ENCODE measurements around the gene WEE2.

GRCh38 chr7:141737836-141738591, 29.9 kb downstream of the WEE2 start, which contains the start of gene SSBP1:
- TF ChIP-seq TRIM28 (IDR thresholded peaks at IDR 0.05; ENCODE audit: borderline replicate concordance, low read length): peak; percentile 98
- TF ChIP-seq SETDB1 (IDR thresholded peaks at IDR 0.05; ENCODE audit: insufficient read length, low read length): no peak
- TF ChIP-seq, protein P1, sequence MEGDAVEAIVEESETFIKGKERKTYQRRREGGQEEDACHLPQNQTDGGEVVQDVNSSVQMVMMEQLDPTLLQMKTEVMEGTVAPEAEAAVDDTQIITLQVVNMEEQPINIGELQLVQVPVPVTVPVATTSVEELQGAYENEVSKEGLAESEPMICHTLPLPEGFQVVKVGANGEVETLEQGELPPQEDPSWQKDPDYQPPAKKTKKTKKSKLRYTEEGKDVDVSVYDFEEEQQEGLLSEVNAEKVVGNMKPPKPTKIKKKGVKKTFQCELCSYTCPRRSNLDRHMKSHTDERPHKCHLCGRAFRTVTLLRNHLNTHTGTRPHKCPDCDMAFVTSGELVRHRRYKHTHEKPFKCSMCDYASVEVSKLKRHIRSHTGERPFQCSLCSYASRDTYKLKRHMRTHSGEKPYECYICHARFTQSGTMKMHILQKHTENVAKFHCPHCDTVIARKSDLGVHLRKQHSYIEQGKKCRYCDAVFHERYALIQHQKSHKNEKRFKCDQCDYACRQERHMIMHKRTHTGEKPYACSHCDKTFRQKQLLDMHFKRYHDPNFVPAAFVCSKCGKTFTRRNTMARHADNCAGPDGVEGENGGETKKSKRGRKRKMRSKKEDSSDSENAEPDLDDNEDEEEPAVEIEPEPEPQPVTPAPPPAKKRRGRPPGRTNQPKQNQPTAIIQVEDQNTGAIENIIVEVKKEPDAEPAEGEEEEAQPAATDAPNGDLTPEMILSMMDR (tag by site-specific recombination; IDR thresholded peaks at IDR 0.05): peak; percentile 95
- TF ChIP-seq, protein P2, sequence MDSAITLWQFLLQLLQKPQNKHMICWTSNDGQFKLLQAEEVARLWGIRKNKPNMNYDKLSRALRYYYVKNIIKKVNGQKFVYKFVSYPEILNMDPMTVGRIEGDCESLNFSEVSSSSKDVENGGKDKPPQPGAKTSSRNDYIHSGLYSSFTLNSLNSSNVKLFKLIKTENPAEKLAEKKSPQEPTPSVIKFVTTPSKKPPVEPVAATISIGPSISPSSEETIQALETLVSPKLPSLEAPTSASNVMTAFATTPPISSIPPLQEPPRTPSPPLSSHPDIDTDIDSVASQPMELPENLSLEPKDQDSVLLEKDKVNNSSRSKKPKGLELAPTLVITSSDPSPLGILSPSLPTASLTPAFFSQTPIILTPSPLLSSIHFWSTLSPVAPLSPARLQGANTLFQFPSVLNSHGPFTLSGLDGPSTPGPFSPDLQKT (IDR thresholded peaks at IDR 0.05; ENCODE audit: borderline replicate concordance, low read depth, low read length): no peak

Data from HEK293 (cell line).